ENCODE measurements around the gene ANKRD36C.
"Not testable (repeated sequence)": the region's sequence is repeated elsewhere in the genome, so short reads cannot be mapped to it uniquely, and the experiment has no call there.

The ANKRD36C gene

DNA sequence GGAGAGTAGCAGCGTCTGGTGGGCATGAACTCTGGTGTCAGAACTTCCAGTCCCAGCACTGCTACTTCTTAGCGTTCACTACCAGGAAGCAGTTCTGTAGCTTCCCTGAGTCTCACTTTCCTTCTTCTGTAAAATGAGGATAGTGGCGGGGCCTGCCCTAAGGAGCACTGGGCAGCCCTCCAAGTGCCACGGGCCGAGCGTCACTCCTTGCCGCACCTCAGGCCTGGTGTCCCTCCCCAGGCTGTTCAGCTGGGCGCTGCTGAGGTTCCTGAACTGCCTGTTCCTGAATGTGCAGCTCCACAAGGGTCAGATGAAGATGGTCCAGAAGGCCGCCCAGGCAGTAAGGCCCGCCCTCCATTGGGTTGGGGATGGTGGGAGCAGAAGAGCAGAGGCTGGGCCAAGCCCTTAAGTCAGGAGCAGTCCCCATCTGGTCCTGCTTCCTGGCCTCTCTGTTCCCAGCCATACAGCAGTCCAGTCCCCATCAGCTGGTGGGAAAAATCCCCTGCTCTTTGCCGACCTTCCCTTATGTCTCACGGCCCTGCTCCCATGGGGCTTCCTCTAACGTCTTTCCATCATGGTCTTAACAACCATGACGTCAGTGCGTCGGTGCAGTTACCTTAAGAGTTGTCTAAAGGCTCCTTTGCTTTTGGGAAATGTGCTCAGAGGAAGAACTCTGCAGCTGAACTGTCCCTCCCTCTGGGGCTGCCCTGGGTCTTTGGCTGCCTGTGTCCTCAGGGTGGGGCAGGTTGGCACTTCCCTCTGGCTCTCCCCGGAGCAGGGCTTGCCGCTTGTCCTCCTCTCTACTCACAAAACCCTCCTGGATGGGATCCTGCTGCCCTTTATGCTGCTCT is 195.2 kb downstream of the ANKRD36C start:
- DNase-seq = not testable (repeated sequence)

DNA sequence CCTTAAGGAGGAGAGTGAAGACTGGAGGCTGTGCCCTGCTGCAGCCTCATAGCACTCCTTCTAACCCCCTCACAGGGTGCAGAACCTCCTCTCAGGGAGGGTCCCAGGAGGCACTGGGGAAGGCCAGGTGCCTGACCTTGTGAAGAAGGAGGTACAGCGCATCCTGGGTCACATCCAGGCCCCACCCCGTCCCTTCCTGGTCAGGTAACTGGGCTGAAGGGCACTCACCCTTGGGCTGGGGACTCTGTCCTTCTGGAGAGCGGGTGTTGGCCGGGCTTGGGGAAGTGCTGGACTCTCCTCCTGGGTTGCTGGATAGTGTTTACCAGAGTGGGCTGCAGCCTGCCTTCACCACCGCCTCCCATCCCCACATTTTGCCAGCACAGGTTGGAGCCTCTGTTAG is 197.7 kb downstream of the ANKRD36C start:
- DNase-seq = not testable (repeated sequence)

DNA sequence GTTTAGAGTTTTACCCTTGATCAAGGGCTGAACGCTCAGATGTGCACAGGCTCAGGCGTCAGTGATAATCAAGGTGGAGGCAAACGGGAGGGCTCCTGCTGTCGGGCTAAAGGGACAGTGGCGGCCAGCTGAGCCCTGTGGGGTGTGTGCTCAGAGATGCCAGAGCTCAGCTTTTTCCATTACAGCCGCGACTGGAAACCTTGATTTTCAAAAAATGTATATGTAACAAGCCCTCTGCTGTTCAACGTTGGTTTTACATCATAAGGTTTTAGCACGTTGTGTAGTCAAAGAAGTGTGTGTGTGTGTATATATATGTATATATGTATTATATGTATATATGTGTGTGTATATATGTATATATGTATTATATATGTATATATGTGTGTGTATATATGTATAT is 201.4 kb downstream of the ANKRD36C start:
- not testable (repeated sequence) for DNase-seq

DNA sequence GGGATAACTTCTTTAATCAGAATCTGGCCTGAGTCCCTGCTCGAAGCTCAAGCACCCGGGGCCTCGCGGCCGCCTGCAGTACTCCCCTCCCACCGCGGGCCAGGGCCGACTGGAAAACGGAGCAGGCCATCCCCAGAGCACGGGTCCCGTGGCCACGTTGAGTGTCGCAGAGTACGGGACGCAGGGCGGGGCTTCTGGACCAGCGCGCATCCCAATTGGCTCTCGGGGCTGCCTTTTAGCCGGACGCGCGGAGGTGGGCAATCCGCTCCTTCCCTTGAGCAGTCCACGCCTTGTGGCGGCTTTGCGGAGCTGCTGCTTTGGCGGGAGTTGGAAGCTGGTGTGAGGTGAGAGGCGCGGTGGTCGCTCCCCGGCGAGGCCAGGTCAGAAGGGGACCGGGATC is 202.2 kb downstream of the ANKRD36C start:
- DNase-seq = not testable (repeated sequence)

DNA sequence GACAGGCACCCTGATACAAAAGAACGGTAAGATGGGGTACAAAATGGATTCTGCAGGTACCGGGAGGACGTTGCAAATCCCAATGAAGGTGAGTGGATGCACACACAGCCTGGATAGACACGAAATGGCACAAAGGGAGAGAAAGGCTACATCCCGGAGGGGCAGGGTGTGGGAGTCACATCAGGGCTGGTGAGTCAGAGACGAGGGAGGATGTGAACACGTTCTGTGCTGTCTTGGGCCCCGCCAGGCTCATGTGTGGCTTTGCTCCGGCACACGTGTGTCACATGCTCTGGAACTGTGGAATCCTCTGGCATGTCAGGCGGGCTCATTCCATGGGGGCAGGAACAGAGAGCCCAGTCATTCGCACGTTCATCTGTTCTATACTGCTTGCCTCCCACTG is 203.0 kb downstream of the ANKRD36C start:
- DNase-seq = not testable (repeated sequence)

Data from NCI-H1092 (cell line).